HCT116 (cell line): ENCODE data around the gene LEUTX. TPM values are rescaled to one million over a fixed set of nuclear protein-coding genes. Genes with fewer than 3 reads are reported as not detected.

ENCODE experiments used
- ATAC-seq: fragments of 200-7000 bp; cut with Tn5 transposase; 2 replicates; pipeline ENCODE4 v1.9.1; 2020; ENCODE audit warnings: mild to moderate bottlenecking, moderate library complexity
- BruUV-seq: library from RNA; stranded (reverse); fragments of 400-500 nt; replicated peaks from 2 replicates; lab custom pipeline; 2021; lab: Mats Ljungman, UMichigan
- CTCF ChIA-PET: fragments of 300-600 bp; sonication (Branson Sonifier 250); formaldehyde crosslinking; loops from one replicate; lab custom pipeline; 2021; ENCODE audit warnings: antibody characterized with exemption; lab: Charles Lee
- POLR2A ChIA-PET: fragments of 300-600, 350-600 bp; sonication (Branson Sonifier 250); formaldehyde crosslinking; loops from one replicate; lab custom pipeline; 2021; ENCODE audit warnings: antibody characterized with exemption; lab: Charles Lee
- RAD21 ChIA-PET, 2 experiments: fragments of 300-600 bp; sonication (Branson Sonifier 250); formaldehyde crosslinking; loops; one replicate each; lab custom pipeline; 2023; ENCODE audit warnings: low total read pairs in 2 of 2; ENCODE audit not compliant: uncharacterized antibody in 2 of 2, unreplicated experiment in 2 of 2, low non-redundant PET in 1 of 2; lab: Charles Lee
- DNase-seq: peaks from one replicate; pipeline ENCODE4 v3.0.0-alpha.2; 2010; ENCODE audit warnings: low read depth, low spot score
- H2AFZ ChIP-seq: fragments of 200-600 bp; shearing (Covaris generic), sonication (generic); 2 replicates; pipeline ENCODE4 v1.6.1; 2017; ENCODE audit warnings: low read depth, mixed run types, mixed read lengths, antibody characterized with exemption, low read length; ENCODE audit not compliant: poor library complexity, severe bottlenecking
- H3K27ac ChIP-seq: 2 replicates; pipeline ENCODE4 v1.5.1; 2012; ENCODE audit warnings: low read depth, low read length
- H3K27me3 ChIP-seq: fragments of 200-600 bp; sonication (generic); 2 replicates; pipeline ENCODE4 v1.6.1; 2016; ENCODE audit warnings: mixed run types, low read length, mixed read lengths; ENCODE audit not compliant: insufficient read depth
- H3K36me3 ChIP-seq, 2 experiments: fragments of 200-500 bp in 1 of 2; fragments of 200-600 bp in 1 of 2; sonication (Bioruptor generic) in 1 of 2; sonication (generic) in 1 of 2; 2 replicates each; pipeline versions ENCODE4 v1.5.1 to v1.6.1; 2014 to 2016; ENCODE audit warnings: low read length in 2 of 2, inconsistent platforms in 1 of 2, mixed read lengths in 1 of 2, mixed run types in 1 of 2; ENCODE audit not compliant: insufficient read depth in 2 of 2, control insufficient read depth in 1 of 2
- H3K4me1 ChIP-seq, 2 experiments: fragments of 200-600 bp in 1 of 2; sonication (generic) in 1 of 2; 2 replicates each; pipeline versions ENCODE4 v1.5.1 to v1.6.1; 2012 to 2017; ENCODE audit warnings: low read length in 2 of 2, inconsistent platforms in 1 of 2, mild to moderate bottlenecking in 1 of 2, mixed read lengths in 1 of 2, mixed run types in 1 of 2, moderate library complexity in 1 of 2; ENCODE audit not compliant: insufficient read depth in 2 of 2, control insufficient read depth in 1 of 2
- H3K4me2 ChIP-seq: fragments of 200-600 bp; sonication (generic); 2 replicates; pipeline ENCODE4 v1.6.1; 2017; ENCODE audit warnings: mixed run types, low read length, mixed read lengths
- H3K4me3 ChIP-seq, 2 experiments: fragments of 200-600 bp in 1 of 2; sonication (generic) in 1 of 2; replicated peaks in 1 of 2; 2 replicates each; pipeline ENCODE4 v1.5.1; 2011 to 2016; ENCODE audit warnings: low read length in 2 of 2, control low read depth in 1 of 2, low read depth in 1 of 2, mild to moderate bottlenecking in 1 of 2, mixed read lengths in 1 of 2, mixed run types in 1 of 2
- H3K79me2 ChIP-seq: fragments of 200-600 bp; sonication (generic); 2 replicates; pipeline ENCODE4 v1.6.1; 2017; ENCODE audit warnings: mild to moderate bottlenecking, mixed run types, low read length, moderate library complexity, mixed read lengths; ENCODE audit not compliant: insufficient read depth
- H3K9ac ChIP-seq: fragments of 200-600 bp; sonication (generic); 2 replicates; pipeline ENCODE4 v1.6.1; 2016; ENCODE audit warnings: low read length, mixed read lengths
- H3K9me2 ChIP-seq: fragments of 200-600 bp; sonication (generic), shearing (Covaris generic); 2 replicates; pipeline ENCODE4 v1.6.1; 2017; ENCODE audit warnings: mixed run types, mild to moderate bottlenecking, moderate library complexity; ENCODE audit not compliant: insufficient read depth
- H3K9me3 ChIP-seq, 2 experiments: fragments of 200-500 bp in 1 of 2; fragments of 200-600 bp in 1 of 2; sonication (Bioruptor generic) in 1 of 2; sonication (generic) in 1 of 2; 2 replicates each; pipeline ENCODE4 v1.6.1; 2014 to 2017; ENCODE audit warnings: low read length in 2 of 2, mixed read lengths in 2 of 2, inconsistent platforms in 1 of 2, low read depth in 1 of 2, mild to moderate bottlenecking in 1 of 2, mixed run types in 1 of 2, moderate library complexity in 1 of 2; ENCODE audit not compliant: control insufficient read depth in 1 of 2, insufficient read depth in 1 of 2
- H4K20me1 ChIP-seq: fragments of 200-600 bp; sonication (generic), shearing (Covaris generic); 2 replicates; pipeline ENCODE4 v1.6.1; 2017; ENCODE audit warnings: mixed run types, mild to moderate bottlenecking, moderate library complexity; ENCODE audit not compliant: insufficient read depth
- CBX3 ChIP-seq: IDR thresholded peaks from 2 replicates; pipeline ENCODE4 v1.6.1; 2012; ENCODE audit warnings: low read depth
- CEBPB ChIP-seq: IDR thresholded peaks from 2 replicates; pipeline ENCODE4 v1.6.1; 2012; ENCODE audit warnings: low read depth
- EGR1 ChIP-seq: IDR thresholded peaks from 2 replicates; pipeline ENCODE4 v1.6.1; 2012; ENCODE audit warnings: low read depth
- ELF1 ChIP-seq: IDR thresholded peaks from 2 replicates; pipeline ENCODE4 v1.6.1; 2012; ENCODE audit warnings: low read depth, borderline replicate concordance
- EZH2phosphoT487 ChIP-seq: fragments of 200-600 bp; IDR thresholded peaks from 2 replicates; pipeline ENCODE4 v1.6.1; 2018; ENCODE audit warnings: antibody characterized with exemption, borderline replicate concordance
- FOSL1 ChIP-seq: IDR thresholded peaks from 2 replicates; pipeline ENCODE4 v1.6.1; 2012; ENCODE audit warnings: low read depth
- JUND ChIP-seq: IDR thresholded peaks from 2 replicates; pipeline ENCODE4 v1.6.1; 2012
- POLR2A ChIP-seq: IDR thresholded peaks from 2 replicates; pipeline ENCODE4 v1.7.0; 2011; ENCODE audit warnings: borderline replicate concordance; ENCODE audit not compliant: insufficient read depth, insufficient read length; ENCODE audit errors: extremely low read depth
- POLR2AphosphoS5 ChIP-seq: IDR thresholded peaks from 2 replicates; pipeline ENCODE4 v1.6.1; 2011; ENCODE audit warnings: mild to moderate bottlenecking, low read depth, low read length, moderate library complexity
- RAD21 ChIP-seq: IDR thresholded peaks from 2 replicates; pipeline ENCODE4 v1.6.1; 2012; ENCODE audit warnings: low read depth, mild to moderate bottlenecking
- SIN3A ChIP-seq: IDR thresholded peaks from 2 replicates; pipeline ENCODE4 v1.6.1; 2012; ENCODE audit warnings: low read depth
- SP1 ChIP-seq: IDR thresholded peaks from 2 replicates; pipeline ENCODE4 v1.6.1; 2012; ENCODE audit warnings: low read depth
- SRF ChIP-seq: IDR thresholded peaks from 2 replicates; pipeline ENCODE4 v1.6.1; 2012; ENCODE audit warnings: low read depth
- TCF7L2 ChIP-seq: IDR thresholded peaks from 2 replicates; pipeline ENCODE4 v1.7.0; 2011; ENCODE audit warnings: borderline replicate concordance, inconsistent platforms; ENCODE audit not compliant: insufficient read depth, insufficient read length; ENCODE audit errors: extremely low read depth
- ZNF274 ChIP-seq: fragments of 200-500 bp; sonication (Bioruptor generic); IDR thresholded peaks from 2 replicates; pipeline ENCODE4 v1.6.1; 2014; ENCODE audit warnings: mild to moderate bottlenecking, low read depth, low read length, inconsistent platforms
- intact Hi-C: fragments of 100-400 bp; cut with micrococcal nuclease; formaldehyde crosslinking; loops from 2 replicates; pipeline ENCODE4 v1.10.0; 2022
- total RNA-seq: library from RNA; stranded (reverse); gene quantifications from one replicate; pipeline ENCODE4 v1.2.1, GENCODE V29; 2021; ENCODE audit not compliant: unreplicated experiment
- TF ChIP-seq, protein P1 (sequence below), 3 experiments: fragments of 200-600 bp in 1 of 3; sonication (generic) in 1 of 3; IDR thresholded peaks in 2 of 3; conservative IDR thresholded peaks in 1 of 3; 2 replicates each; pipeline ENCODE4 v1.5.1; 2012 to 2017; ENCODE audit warnings: low read depth in 2 of 3, low read length in 2 of 3, antibody characterized with exemption in 1 of 3, borderline replicate concordance in 1 of 3, control low read depth in 1 of 3, mild to moderate bottlenecking in 1 of 3, mixed read lengths in 1 of 3, mixed run types in 1 of 3, moderate library complexity in 1 of 3; ENCODE audit not compliant: insufficient read depth in 1 of 3
- TF ChIP-seq, protein P2 (sequence below): IDR thresholded peaks from 2 replicates; pipeline ENCODE4 v1.6.1; 2012
- TF ChIP-seq, protein P3 (sequence below): IDR thresholded peaks from 2 replicates; pipeline ENCODE4 v1.6.1; 2011; ENCODE audit warnings: mild to moderate bottlenecking, low read length, moderate library complexity; ENCODE audit not compliant: insufficient replicate concordance; ENCODE audit errors: extremely low read depth
- TF ChIP-seq, protein P4 (sequence below): IDR thresholded peaks from 2 replicates; pipeline ENCODE4 v1.6.1; 2012

Gene LEUTX
- total RNA-seq, 1 experiment from 2014 or later = not detected

DNA sequence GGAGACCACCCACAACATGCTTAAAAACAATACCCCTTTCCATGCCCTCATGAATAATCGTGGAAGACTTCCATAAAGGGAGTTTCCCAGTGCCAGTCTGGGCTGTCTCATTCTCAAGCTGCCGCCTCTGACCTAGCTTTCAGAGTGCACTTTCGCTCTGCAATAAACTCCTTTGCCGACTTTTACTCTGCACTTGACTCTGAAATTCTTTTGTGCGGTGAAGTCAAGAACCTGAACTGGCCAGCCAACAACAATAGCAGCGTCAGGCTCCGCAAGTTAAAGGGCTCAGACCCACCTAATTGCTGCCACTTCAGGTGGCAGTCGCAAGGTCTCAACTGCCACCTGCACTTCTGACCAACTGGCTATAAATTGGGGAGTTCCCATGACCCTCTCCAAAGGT lies 10.3 kb upstream of the LEUTX start:
- Histone ChIP-seq H3K4me2 (no peak overlapping the region), H3K9me2 (no peaks in the 10 kb centered on the region), H3K4me3 (no peak overlapping the region), H3K79me2 (no peaks in the 10 kb centered on the region), H3K27me3 (no peaks in the 10 kb centered on the region), H3K4me1 (no peaks in the 10 kb centered on the region), H3K9me3 (no peaks in the 10 kb centered on the region), H2AFZ (no peak overlapping the region), H3K27ac (no peak overlapping the region), H3K9ac (no peak overlapping the region), H3K36me3 (no peaks in the 10 kb centered on the region), H4K20me1 (no peaks in the 10 kb centered on the region)
- ChIA-PET POLR2A (no interaction called here), RAD21 (no interaction called here), CTCF (interaction anchor here (3.0 kb wide), 1 partner anchor 25 kb away, joined by 9 read pairs; no protein-coding TSS in a partner anchor)
- no peak for ATAC-seq
- no peak for DNase-seq
- TF ChIP-seq, protein P1, sequence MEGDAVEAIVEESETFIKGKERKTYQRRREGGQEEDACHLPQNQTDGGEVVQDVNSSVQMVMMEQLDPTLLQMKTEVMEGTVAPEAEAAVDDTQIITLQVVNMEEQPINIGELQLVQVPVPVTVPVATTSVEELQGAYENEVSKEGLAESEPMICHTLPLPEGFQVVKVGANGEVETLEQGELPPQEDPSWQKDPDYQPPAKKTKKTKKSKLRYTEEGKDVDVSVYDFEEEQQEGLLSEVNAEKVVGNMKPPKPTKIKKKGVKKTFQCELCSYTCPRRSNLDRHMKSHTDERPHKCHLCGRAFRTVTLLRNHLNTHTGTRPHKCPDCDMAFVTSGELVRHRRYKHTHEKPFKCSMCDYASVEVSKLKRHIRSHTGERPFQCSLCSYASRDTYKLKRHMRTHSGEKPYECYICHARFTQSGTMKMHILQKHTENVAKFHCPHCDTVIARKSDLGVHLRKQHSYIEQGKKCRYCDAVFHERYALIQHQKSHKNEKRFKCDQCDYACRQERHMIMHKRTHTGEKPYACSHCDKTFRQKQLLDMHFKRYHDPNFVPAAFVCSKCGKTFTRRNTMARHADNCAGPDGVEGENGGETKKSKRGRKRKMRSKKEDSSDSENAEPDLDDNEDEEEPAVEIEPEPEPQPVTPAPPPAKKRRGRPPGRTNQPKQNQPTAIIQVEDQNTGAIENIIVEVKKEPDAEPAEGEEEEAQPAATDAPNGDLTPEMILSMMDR (IDR thresholded peaks at IDR 0.05 in 2 of 3, conservative IDR thresholded peaks at IDR 0.05 in 1 of 3; ENCODE audit: borderline replicate concordance in 1 of 3, insufficient read depth in 1 of 3, low read depth in 2 of 3, low read length in 2 of 3) = no peak
- TF ChIP-seq EZH2phosphoT487 (no peak), FOSL1 (no peak), ELF1 (no peak), CBX3 (no peak), RAD21 (no peak), TCF7L2 (no peak), SP1 (no peak), SRF (no peak), JUND (no peak), POLR2A (no peak), SIN3A (no peak), ZNF274 (no peak), CEBPB (no peak), EGR1 (no peak), POLR2AphosphoS5 (no peak)
- TF ChIP-seq, protein P2, sequence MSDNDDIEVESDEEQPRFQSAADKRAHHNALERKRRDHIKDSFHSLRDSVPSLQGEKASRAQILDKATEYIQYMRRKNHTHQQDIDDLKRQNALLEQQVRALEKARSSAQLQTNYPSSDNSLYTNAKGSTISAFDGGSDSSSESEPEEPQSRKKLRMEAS = no peak
- TF ChIP-seq, protein P3, sequence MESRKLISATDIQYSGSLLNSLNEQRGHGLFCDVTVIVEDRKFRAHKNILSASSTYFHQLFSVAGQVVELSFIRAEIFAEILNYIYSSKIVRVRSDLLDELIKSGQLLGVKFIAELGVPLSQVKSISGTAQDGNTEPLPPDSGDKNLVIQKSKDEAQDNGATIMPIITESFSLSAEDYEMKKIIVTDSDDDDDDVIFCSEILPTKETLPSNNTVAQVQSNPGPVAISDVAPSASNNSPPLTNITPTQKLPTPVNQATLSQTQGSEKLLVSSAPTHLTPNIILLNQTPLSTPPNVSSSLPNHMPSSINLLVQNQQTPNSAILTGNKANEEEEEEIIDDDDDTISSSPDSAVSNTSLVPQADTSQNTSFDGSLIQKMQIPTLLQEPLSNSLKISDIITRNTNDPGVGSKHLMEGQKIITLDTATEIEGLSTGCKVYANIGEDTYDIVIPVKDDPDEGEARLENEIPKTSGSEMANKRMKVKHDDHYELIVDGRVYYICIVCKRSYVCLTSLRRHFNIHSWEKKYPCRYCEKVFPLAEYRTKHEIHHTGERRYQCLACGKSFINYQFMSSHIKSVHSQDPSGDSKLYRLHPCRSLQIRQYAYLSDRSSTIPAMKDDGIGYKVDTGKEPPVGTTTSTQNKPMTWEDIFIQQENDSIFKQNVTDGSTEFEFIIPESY = no peak
- TF ChIP-seq, protein P4, sequence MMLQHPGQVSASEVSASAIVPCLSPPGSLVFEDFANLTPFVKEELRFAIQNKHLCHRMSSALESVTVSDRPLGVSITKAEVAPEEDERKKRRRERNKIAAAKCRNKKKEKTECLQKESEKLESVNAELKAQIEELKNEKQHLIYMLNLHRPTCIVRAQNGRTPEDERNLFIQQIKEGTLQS = no peak
- no TSS peak for BruUV-seq
- intact Hi-C loops = no loop called here
